Measurements from ENCODE around the gene ARID1B. TPM values are rescaled to one million over a fixed set of nuclear protein-coding genes. Genes with fewer than 3 reads are reported as not detected.

Gene ARID1B
- total and polyA plus RNA-seq, 2 of the 13 experiments (the other 11 are each of a cell fraction or from before 2014, with no cell fraction given) = 20.1 to 32.6 TPM

- no peak for TF ChIP-seq CBX2 (IDR thresholded peaks at IDR 0.05; ENCODE audit: low read depth, low read length)
- TF ChIP-seq CBX2 (CRISPR knock-in tag; IDR thresholded peaks at IDR 0.05; ENCODE audit: low read depth) = no peak
- no peak for TF ChIP-seq HIVEP1 (CRISPR knock-in tag; IDR thresholded peaks at IDR 0.05)
- TF ChIP-seq ELK4 (CRISPR knock-in tag; IDR thresholded peaks at IDR 0.05; ENCODE audit: borderline replicate concordance) = no peak
- no peak for TF ChIP-seq SMAD1 (CRISPR knock-in tag; IDR thresholded peaks at IDR 0.05; ENCODE audit: borderline replicate concordance, low read depth)
- TF ChIP-seq ZBTB33 (CRISPR knock-in tag; IDR thresholded peaks at IDR 0.05) = 0 out of 2 replicates have a peak, but pooled peaks have one; percentile 50
- TF ChIP-seq SETDB1 (CRISPR knock-in tag; IDR thresholded peaks at IDR 0.05; ENCODE audit: borderline replicate concordance) = no peak
- TF ChIP-seq FOXA1 (IDR thresholded peaks at IDR 0.05) = no peak
- TF ChIP-seq FOXA1 (CRISPR knock-in tag; IDR thresholded peaks at IDR 0.05) = 0 out of 2 replicates have a peak, but pooled peaks have one; percentile 5
- no peak for TF ChIP-seq ZNF570 (CRISPR knock-in tag; IDR thresholded peaks at IDR 0.05; ENCODE audit: borderline replicate concordance)
- peak; percentile 56 for TF ChIP-seq GABPB1 (CRISPR knock-in tag; IDR thresholded peaks at IDR 0.05)
- TF ChIP-seq RXRA (CRISPR knock-in tag; IDR thresholded peaks at IDR 0.05) = peak; percentile 39; the same call in 1 of the 2 replicates
- no peak for TF ChIP-seq DNMT3B (CRISPR knock-in tag; conservative IDR thresholded peaks at IDR 0.05)
- TF ChIP-seq ZNF225 (CRISPR knock-in tag; IDR thresholded peaks at IDR 0.05) = no peak
- peak; percentile 78; the same call in 1 of the 2 replicates for TF ChIP-seq ZNF451 (CRISPR knock-in tag; IDR thresholded peaks at IDR 0.05)
- no peak for TF ChIP-seq JUND (CRISPR knock-in tag; IDR thresholded peaks at IDR 0.05)
- TF ChIP-seq ZBTB8A (CRISPR knock-in tag; IDR thresholded peaks at IDR 0.05; ENCODE audit: borderline replicate concordance, low read depth) = no peak
- 0 out of 2 replicates have a peak, but pooled peaks have one; percentile 28 for TF ChIP-seq SP140L (CRISPR knock-in tag; IDR thresholded peaks at IDR 0.05; ENCODE audit: borderline replicate concordance)
- no peak for TF ChIP-seq NPAS2 (CRISPR knock-in tag; IDR thresholded peaks at IDR 0.05; ENCODE audit: borderline replicate concordance)
- TF ChIP-seq, protein P1, sequence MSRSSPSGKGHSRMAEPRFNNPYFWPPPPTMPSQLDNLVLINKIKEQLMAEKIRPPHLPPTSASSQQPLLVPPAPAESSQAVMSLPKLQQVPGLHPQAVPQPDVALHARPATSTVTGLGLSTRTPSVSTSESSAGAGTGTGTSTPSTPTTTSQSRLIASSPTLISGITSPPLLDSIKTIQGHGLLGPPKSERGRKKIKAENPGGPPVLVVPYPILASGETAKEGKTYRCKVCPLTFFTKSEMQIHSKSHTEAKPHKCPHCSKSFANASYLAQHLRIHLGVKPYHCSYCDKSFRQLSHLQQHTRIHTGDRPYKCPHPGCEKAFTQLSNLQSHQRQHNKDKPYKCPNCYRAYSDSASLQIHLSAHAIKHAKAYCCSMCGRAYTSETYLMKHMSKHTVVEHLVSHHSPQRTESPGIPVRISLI (CRISPR knock-in tag; IDR thresholded peaks at IDR 0.05; ENCODE audit: borderline replicate concordance) = no peak
- TF ChIP-seq KAT7 (CRISPR knock-in tag; IDR thresholded peaks at IDR 0.05; ENCODE audit: borderline replicate concordance) = no peak
- no peak for TF ChIP-seq CENPBD1 (CRISPR knock-in tag; IDR thresholded peaks at IDR 0.05; ENCODE audit: borderline replicate concordance, low read depth)
- TF ChIP-seq NFE2L2 (IDR thresholded peaks at IDR 0.05; ENCODE audit: low read length) = no peak
- TF ChIP-seq TEAD3 (CRISPR knock-in tag; optimal IDR thresholded peaks at IDR 0.05; ENCODE audit: borderline replicate concordance) = no peak
- no peak for TF ChIP-seq HNRNPUL1 (IDR thresholded peaks at IDR 0.05; ENCODE audit: low read depth, low read length)
- 0 out of 2 replicates have a peak, but pooled peaks have one; percentile 35 for TF ChIP-seq SSRP1 (CRISPR knock-in tag; IDR thresholded peaks at IDR 0.05)
- TF ChIP-seq FOSL1 (CRISPR knock-in tag; IDR thresholded peaks at IDR 0.05; ENCODE audit: borderline replicate concordance) = no peak
- no peak for TF ChIP-seq NFE2 (CRISPR knock-in tag; IDR thresholded peaks at IDR 0.05)
Observed at GRCh38 chr6:157221049-157221816, 444.1 kb downstream of the ARID1B start (continued).
